GM21390 (cell line): Measurements from ENCODE around the gene RRP7A.
A peak's percentile ranks its signal among the peaks of the same experiment; 100 is the strongest.
"Not testable (repeated sequence)": the region's sequence is repeated elsewhere in the genome, so short reads cannot be mapped to it uniquely, and the experiment has no call there.

Experiments
- ATAC-seq: cut with Tn5 transposase; IDR thresholded peaks from one replicate; pipeline ENCODE4 v1.9.1; 2021; ENCODE audit not compliant: unreplicated experiment

RRP7A gene

GRCh38 chr22:42500161-42500835 lies 19.3 kb downstream of the RRP7A start:
- ATAC-seq = peak; percentile 68

GRCh38 chr22:42499773-42500160 lies 19.8 kb downstream of the RRP7A start:
- not testable (repeated sequence) for ATAC-seq

- not testable (repeated sequence) for ATAC-seq
Measured at GRCh38 chr22:42495533-42496141, 24.0 kb downstream of the RRP7A start.

- ATAC-seq = no peak
Measured at GRCh38 chr22:42493393-42493792, 26.2 kb downstream of the RRP7A start.

GRCh38 chr22:42492323-42492690 lies 27.3 kb downstream of the RRP7A start:
- no peak for ATAC-seq

- no peak for ATAC-seq
Measured at GRCh38 chr22:42490243-42490832, 29.3 kb downstream of the RRP7A start.

GRCh38 chr22:42489000-42489399 lies 30.6 kb downstream of the RRP7A start:
- no peak for ATAC-seq

GRCh38 chr22:42484506-42484905 lies 35.1 kb downstream of the RRP7A start:
- no peak for ATAC-seq

- not testable (repeated sequence) for ATAC-seq
Measured at GRCh38 chr22:42483610-42484223, 35.9 kb downstream of the RRP7A start.

- no peak for ATAC-seq
Measured at GRCh38 chr22:42475122-42475521, 44.5 kb downstream of the RRP7A start.

- ATAC-seq = no peak
Measured at GRCh38 chr22:42473484-42474193, 46.0 kb downstream of the RRP7A start.

- ATAC-seq = no peak
Measured at GRCh38 chr22:42472671-42473070, 46.9 kb downstream of the RRP7A start.

- ATAC-seq = no peak
Measured at GRCh38 chr22:42471441-42471840, 48.2 kb downstream of the RRP7A start.

GRCh38 chr22:42470366-42471082 lies 49.1 kb downstream of the RRP7A start:
- ATAC-seq = no peak

- no peak for ATAC-seq
Measured at GRCh38 chr22:42468841-42469240, 50.8 kb downstream of the RRP7A start.

GRCh38 chr22:42462016-42462415 lies 57.6 kb downstream of the RRP7A start:
- no peak for ATAC-seq

- ATAC-seq = no peak
Measured at GRCh38 chr22:42461511-42461910, 58.1 kb downstream of the RRP7A start.
